Measurements from ENCODE around the gene RNH1. TPM values are rescaled to one million over a fixed set of nuclear protein-coding genes. Genes with fewer than 3 reads are reported as not detected.

RNH1 gene
- total and polyA plus RNA-seq, 10 of the 15 experiments (the other 5 are each of a cell fraction or from before 2014, with no cell fraction given): 2.3 to 162 (median 72.1) TPM

DNA sequence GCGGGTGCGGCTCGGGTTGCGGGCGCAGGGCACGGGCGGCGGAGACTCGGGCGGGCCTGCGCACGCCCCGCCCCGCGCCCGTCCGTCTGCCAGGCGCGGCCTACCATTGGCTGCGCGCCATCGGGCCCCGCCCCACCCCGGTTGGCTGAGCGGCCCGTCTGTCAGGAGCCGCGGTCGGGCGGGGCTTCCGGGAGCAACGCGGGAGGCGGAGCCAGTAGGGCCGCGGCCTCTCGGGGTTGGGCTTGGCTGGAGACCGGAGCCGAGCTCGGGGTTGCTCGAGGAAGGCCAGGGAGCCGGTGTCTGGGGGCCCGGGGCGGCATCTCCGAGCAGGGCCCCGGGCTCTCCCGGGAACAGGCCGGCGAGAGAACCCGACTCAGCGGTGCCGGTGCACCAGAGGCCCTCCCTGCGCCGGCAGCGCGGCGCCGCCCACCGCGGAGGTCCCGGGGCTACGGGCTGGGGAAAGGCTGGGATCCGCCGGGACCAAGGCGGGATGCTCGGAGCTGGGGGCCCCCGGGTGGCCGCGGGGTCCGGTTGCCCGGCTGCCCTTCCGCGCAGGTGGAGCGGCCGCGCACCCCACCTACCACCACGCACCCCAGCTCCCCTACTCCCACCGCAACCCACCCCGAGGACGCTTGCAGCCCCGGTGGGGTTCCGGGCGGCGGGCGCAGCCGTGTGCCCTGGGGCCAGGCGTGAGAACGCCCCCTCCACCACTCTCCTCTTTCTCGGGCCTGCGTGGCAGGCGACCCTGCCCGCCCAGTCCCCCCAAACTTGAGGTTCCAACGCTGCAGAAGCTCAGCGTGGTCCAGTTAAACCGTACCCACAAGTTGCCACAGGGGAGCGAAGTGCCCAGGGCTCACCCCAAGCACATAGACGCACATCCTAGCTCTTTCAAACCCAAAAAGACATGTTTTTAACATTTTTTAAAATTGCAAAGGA lies 28.7 kb upstream of the RNH1 start, which contains the start of gene HRAS:
Gene HRAS (minus strand): TSS at position 58 of the 936 bp plus-strand sequence.
- Histone ChIP-seq H3K4me3 (peak within 1 kb of the TSS; percentile 90), H3K9ac (ENCODE audit: control insufficient read depth, insufficient read depth, low read length) (peak within 1 kb of the TSS; percentile 85), H3K4me2 (ENCODE audit: control insufficient read depth, insufficient read depth) (peak within 1 kb of the TSS; percentile 100), H3K4me1 (ENCODE audit: control insufficient read depth, insufficient read depth, low read length) (peaks cover 28% of the 10 kb centered on the region), H3K36me3 (ENCODE audit: control insufficient read depth in 2 of 2, insufficient read depth in 2 of 2, low read length in 1 of 2) (peaks cover 0 to 12% of the 10 kb centered on the region in 2 experiments; a peak in 3 of 4 replicates), H4K20me1 (ENCODE audit: control insufficient read depth, insufficient read depth) (peaks cover 4% of the 10 kb centered on the region; the same call in 1 of the 2 replicates), H3K27ac (ENCODE audit: control insufficient read depth, insufficient read depth) (peak within 1 kb of the TSS; percentile 79), H2AFZ (ENCODE audit: control insufficient read depth, low read depth, low read length) (peak within 1 kb of the TSS; percentile 72), H3K27me3 (replicated peaks in 1 of 2; ENCODE audit: control insufficient read depth in 2 of 2, insufficient read depth in 2 of 2, low read length in 1 of 2) (no peaks in the 10 kb centered on the region), H3K9me3 (replicated peaks; ENCODE audit: control insufficient read depth, insufficient read depth, low read length) (no peaks in the 10 kb centered on the region), H3K79me2 (ENCODE audit: control insufficient read depth, insufficient read depth, low read length) (peaks cover 16% of the 10 kb centered on the region)
- 1% methylated on average over 62 of the region's 97 CpGs for WGBS (ENCODE audit: insufficient coverage, insufficient replicate concordance, low lambda C conversion rate, missing lambda C conversion rate)
- ChIA-PET CTCF (interaction anchor here (0.8 to 1.5 kb wide), 8 partner anchors 11 to 190 kb away, joined by 3 to 8 read pairs (median 4); partner anchors contain the start of genes DEAF1 and TMEM80), POLR2A (interaction anchor here (0.6 to 2.5 kb wide), 17 partner anchors 9 to 329 kb away, joined by 3 to 15 read pairs (median 4); partner anchors contain the start of genes BET1L, DEAF1, PHRF1 and RIC8A), SMC1A (ENCODE audit: uncharacterized antibody, unreplicated experiment) (interaction anchor here (0.8 to 1.5 kb wide), 3 partner anchors 19 to 190 kb away, joined by 3 read pairs; no protein-coding TSS in a partner anchor), RAD21 (ENCODE audit: unreplicated experiment) (interaction anchor here (0.9 to 1.8 kb wide), 7 partner anchors 17 to 261 kb away, joined by 3 to 7 read pairs (median 4); partner anchors contain the start of genes PHRF1, PTDSS2 and RNH1)
- peak; percentile 59 for DNase-seq (ENCODE audit: low read depth, low spot score)
- FAIRE-seq: peak; percentile 86
- in situ Hi-C loops (cut with MboI): no loop called here
- intact Hi-C loops (cut with micrococcal nuclease; ENCODE audit: unreplicated experiment): loop anchor here (2.0 kb wide), 1 partner anchor 29 kb away; the partner anchor contains the start of gene RNH1
- no TSS peak for BruUV-seq (replicated peaks)
- ATAC-seq: peak; percentile 88
- TF ChIP-seq RAD21 (IDR thresholded peaks at IDR 0.05; ENCODE audit: insufficient read depth, low read depth, low read length): no peak
- TF ChIP-seq, protein P1, sequence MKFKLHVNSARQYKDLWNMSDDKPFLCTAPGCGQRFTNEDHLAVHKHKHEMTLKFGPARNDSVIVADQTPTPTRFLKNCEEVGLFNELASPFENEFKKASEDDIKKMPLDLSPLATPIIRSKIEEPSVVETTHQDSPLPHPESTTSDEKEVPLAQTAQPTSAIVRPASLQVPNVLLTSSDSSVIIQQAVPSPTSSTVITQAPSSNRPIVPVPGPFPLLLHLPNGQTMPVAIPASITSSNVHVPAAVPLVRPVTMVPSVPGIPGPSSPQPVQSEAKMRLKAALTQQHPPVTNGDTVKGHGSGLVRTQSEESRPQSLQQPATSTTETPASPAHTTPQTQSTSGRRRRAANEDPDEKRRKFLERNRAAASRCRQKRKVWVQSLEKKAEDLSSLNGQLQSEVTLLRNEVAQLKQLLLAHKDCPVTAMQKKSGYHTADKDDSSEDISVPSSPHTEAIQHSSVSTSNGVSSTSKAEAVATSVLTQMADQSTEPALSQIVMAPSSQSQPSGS (IDR thresholded peaks at IDR 0.05; ENCODE audit: low read length): no peak
- TF ChIP-seq EZH2 (IDR thresholded peaks at IDR 0.05; ENCODE audit: borderline replicate concordance, control insufficient read depth, low read depth, low read length): no peak
- peak; percentile 98 for TF ChIP-seq PKNOX1 (IDR thresholded peaks at IDR 0.05)
- TF ChIP-seq, protein P2, sequence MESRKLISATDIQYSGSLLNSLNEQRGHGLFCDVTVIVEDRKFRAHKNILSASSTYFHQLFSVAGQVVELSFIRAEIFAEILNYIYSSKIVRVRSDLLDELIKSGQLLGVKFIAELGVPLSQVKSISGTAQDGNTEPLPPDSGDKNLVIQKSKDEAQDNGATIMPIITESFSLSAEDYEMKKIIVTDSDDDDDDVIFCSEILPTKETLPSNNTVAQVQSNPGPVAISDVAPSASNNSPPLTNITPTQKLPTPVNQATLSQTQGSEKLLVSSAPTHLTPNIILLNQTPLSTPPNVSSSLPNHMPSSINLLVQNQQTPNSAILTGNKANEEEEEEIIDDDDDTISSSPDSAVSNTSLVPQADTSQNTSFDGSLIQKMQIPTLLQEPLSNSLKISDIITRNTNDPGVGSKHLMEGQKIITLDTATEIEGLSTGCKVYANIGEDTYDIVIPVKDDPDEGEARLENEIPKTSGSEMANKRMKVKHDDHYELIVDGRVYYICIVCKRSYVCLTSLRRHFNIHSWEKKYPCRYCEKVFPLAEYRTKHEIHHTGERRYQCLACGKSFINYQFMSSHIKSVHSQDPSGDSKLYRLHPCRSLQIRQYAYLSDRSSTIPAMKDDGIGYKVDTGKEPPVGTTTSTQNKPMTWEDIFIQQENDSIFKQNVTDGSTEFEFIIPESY (IDR thresholded peaks at IDR 0.05): no peak
- TF ChIP-seq, protein P3, sequence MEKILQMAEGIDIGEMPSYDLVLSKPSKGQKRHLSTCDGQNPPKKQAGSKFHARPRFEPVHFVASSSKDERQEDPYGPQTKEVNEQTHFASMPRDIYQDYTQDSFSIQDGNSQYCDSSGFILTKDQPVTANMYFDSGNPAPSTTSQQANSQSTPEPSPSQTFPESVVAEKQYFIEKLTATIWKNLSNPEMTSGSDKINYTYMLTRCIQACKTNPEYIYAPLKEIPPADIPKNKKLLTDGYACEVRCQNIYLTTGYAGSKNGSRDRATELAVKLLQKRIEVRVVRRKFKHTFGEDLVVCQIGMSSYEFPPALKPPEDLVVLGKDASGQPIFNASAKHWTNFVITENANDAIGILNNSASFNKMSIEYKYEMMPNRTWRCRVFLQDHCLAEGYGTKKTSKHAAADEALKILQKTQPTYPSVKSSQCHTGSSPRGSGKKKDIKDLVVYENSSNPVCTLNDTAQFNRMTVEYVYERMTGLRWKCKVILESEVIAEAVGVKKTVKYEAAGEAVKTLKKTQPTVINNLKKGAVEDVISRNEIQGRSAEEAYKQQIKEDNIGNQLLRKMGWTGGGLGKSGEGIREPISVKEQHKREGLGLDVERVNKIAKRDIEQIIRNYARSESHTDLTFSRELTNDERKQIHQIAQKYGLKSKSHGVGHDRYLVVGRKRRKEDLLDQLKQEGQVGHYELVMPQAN (conservative IDR thresholded peaks at IDR 0.05): peak; percentile 71
- 0 out of 2 replicates have a peak, but pooled peaks have one; percentile 47 for TF ChIP-seq POLR2AphosphoS2 (IDR thresholded peaks at IDR 0.05; ENCODE audit: low read depth, low read length)
- TF ChIP-seq CHD2 (IDR thresholded peaks at IDR 0.05; ENCODE audit: borderline replicate concordance, low read depth, low read length): peak; percentile 91
- TF ChIP-seq POU2F2 (IDR thresholded peaks at IDR 0.05; ENCODE audit: borderline replicate concordance, low read depth, low read length): peak; percentile 6; the same call in 1 of the 3 replicates
